Smooth muscle cell of the brain vasculature (primary cell): ENCODE results near the gene IL10RA.

Experiments used
- DNase-seq: peaks from one replicate; pipeline ENCODE4 v3.0.0-alpha.2; 2012; ENCODE audit warnings: low read depth, low spot score

Gene IL10RA

DNA sequence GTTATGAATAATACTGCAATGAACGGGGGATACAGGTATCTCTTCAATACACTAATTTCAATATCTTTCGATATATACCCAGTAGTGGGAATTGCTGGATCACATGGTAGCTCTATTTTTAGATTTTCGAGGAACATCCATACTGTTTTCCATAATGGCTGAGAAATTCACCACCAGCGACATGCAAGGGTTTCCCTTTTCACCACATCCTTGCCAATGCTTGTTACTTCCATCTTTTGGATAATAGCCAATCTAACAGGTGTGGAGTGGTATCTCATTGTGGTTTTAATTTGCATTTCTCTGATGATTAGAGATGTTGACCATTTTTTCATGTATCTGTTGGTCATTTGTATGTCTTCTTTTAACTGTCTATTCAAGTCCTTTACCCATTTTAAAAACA lies 5.9 kb downstream of the IL10RA start:
- DNase-seq, result no peak

GRCh38 chr11:117992620-117993019 lies 6.4 kb downstream of the IL10RA start:
- no peak for DNase-seq

- DNase-seq, result no peak
These were observed 8.0 kb downstream of the IL10RA start for GRCh38 chr11:117993988-117994745.

DNA sequence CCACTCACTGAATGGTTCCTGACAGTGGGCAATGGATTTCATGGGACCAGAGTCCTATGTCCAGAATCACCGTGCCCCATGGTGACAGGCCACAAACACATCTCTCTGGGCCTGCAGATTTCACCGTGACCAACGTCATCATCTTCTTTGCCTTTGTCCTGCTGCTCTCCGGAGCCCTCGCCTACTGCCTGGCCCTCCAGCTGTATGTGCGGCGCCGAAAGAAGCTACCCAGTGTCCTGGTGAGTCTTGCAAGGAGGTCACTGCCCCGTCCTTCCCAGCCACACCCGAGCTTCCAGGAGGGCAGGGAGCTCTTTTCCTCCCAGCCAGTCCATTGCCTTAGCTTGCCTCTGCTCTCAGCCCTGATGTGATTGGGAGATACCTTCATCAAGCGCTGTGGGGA lies 9.3 kb downstream of the IL10RA start:
- DNase-seq, result no peak

GRCh38 chr11:117996058-117996457 lies 9.9 kb downstream of the IL10RA start:
- no peak for DNase-seq

GRCh38 chr11:117997406-117997805 lies 11.2 kb downstream of the IL10RA start:
- no peak for DNase-seq

DNA sequence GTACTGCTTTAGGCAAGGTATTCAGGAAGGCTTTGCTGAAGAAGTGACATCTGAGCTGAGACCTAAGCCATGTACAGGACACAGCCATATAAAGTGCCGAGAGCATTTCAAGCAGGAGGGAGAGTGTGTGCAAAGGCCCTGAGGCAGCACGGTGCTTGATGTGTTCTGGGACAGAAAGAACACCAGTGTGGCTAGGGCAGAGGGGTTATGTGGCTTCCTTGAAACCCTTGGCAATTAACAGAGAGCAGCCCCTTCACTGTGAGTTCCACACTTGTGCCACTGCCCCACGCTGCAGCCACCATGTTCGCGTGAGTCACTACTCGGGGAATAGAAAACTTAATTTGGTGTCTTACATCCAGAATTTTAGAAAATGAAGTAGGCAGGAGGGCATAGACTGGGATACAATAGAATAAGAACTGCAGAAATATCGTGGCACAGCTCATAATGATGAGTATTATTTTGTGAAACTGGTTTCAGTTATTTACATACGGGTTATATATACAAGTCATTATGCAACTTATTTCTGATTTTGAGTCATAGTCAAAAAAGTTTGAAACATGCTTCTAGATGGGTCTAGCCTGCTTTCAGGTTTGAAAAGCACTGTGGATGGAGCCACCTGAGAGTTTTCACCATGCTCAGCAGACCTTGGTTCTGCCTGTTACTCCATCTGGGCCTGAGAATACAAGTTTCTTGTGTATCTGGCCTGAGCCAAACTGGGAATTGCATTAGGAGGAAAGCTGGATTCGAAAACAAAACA lies 11.8 kb downstream of the IL10RA start:
- DNase-seq, result no peak

- no peak for DNase-seq
These were observed 12.6 kb downstream of the IL10RA start for GRCh38 chr11:117998664-117999353.

DNA sequence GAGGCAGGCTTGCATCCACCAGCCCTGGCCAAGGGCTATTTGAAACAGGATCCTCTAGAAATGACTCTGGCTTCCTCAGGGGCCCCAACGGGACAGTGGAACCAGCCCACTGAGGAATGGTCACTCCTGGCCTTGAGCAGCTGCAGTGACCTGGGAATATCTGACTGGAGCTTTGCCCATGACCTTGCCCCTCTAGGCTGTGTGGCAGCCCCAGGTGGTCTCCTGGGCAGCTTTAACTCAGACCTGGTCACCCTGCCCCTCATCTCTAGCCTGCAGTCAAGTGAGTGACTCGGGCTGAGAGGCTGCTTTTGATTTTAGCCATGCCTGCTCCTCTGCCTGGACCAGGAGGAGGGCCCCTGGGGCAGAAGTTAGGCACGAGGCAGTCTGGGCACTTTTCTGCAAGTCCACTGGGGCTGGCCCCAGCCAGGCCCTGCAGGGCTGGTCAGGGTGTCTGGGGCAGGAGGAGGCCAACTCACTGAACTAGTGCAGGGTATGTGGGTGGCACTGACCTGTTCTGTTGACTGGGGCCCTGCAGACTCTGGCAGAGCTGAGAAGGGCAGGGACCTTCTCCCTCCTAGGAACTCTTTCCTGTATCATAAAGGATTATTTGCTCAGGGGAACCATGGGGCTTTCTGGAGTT lies 13.3 kb downstream of the IL10RA start:
- no peak for DNase-seq

GRCh38 chr11:118000067-118000849 lies 14.1 kb downstream of the IL10RA start:
- DNase-seq, result no peak

DNA sequence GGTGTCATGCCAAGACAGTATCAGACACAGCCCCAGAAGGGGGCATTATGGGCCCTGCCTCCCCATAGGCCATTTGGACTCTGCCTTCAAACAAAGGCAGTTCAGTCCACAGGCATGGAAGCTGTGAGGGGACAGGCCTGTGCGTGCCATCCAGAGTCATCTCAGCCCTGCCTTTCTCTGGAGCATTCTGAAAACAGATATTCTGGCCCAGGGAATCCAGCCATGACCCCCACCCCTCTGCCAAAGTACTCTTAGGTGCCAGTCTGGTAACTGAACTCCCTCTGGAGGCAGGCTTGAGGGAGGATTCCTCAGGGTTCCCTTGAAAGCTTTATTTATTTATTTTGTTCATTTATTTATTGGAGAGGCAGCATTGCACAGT lies 14.6 kb downstream of the IL10RA start:
- no peak for DNase-seq

GRCh38 chr11:118001494-118001971 lies 15.3 kb downstream of the IL10RA start:
- DNase-seq, result no peak

DNA sequence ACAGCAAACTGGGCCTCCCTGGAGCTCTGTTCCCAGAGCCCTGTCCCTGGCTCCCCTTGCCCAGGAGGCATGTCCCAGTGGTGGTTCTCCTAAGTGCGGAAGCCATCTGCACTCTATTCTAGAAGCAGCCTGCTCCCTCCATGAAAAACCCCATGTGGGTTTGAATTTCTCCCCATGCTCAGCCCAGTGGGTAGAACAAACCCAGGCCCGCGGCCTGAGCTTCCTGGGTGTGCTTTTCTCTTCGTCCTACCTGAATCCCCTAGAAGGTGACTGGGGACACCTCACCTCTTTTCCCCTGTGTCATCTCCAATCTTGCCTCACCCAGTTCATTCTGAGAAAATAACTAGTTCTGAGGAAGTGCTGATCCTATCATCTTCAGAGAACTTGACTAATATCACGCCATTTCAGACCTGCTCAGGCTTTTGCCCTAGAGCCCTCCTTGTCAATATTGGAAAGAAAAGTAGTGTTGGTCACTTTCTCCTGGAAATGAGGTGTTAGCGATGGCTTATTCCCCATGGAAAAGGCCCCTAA lies 15.9 kb downstream of the IL10RA start:
- no peak for DNase-seq

- no peak for DNase-seq
These were observed 16.6 kb downstream of the IL10RA start for GRCh38 chr11:118002541-118003423.

DNA sequence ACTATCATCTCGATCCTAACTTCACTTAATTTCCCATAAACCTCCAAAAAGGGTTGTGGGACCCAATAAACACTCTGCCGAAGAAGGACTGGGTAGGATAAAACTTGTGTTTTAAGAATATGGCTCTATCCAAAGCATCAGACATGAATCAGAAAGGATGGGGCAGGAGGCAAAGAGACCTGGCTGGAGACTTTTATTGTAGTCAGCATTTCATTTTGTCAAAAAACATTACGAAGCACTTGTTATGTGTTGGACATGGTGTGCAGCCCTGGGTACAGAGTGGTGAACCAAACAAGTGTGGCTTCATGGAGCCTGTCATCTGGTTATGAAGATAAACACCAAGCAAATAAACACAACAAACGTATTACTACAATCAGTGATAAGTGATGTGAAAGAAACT lies 17.3 kb downstream of the IL10RA start:
- no peak for DNase-seq

DNA sequence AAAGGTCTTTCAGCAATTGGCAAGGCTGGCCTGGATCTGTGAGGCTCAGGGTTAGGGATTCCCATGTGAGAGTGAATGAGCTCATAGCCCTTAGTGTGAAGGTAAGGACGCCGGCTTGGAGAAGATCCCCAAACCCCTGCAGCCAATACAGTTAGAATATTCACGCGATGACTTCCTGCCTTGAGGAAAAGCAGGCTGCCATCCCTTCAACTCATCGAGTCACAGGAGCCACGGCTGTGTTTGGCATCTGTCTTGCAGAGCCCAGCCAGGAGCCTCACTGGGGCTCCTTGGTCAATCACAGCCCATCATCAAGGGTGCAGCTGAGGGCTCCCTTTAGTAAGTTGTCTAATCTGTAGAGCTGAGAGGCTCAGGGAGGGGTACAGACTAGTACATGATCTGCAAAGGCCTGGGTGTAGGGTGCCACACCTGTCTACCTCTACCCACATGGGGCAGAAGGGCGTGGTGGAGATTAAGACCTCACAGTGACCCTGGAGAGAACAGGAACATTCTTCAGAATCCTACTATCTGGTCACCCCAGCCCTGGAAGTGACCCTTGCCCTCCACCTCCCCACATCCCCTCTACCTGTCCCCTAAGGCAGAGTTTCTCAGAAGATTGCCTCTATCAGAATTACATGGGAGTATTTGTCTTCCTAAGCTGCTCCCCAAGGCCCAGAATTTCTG lies 18.5 kb downstream of the IL10RA start:
- DNase-seq, result no peak

DNA sequence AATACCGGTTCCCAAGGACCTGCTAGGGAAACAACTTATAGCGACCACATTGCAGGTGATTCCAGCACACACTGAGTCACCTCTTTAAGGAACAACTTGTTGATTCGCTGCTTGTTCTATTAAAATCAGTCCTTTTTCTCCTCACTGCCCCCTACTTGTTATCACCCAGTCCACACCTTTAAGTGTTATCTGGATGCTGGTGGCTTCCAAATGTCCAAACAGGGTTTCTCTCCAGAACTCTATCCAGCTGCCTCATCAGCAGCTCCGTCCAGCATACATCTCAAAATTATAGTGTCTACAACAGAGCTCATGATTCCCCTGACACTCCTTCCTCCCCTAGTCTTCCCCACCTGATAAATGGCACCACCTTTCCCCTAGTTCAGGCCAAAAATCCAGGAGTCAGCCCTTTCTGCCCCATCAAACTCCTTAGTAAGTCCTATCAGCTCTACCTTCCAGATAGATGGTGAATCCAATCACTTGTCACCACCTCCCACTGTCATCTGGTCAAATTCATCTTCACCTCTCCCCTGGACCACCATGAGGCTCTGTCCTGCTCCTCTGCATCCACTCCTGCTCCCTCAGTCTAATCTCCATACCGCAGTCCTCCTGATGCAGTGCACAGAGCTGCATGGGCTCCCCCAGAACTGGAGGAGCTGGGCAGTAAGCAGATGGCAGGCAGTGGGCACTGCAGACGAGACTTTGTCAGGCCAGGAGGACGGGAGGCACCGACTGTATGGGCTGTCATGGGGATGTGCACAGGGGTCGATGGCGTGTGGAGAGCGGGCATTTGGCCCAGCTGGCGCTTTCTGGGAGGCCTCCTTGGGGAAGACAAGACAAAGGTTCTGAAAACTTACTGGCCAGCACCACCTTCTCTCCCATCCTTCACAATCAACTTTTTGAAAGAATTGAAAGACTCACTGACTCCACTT lies 19.3 kb downstream of the IL10RA start:
- DNase-seq, result no peak

GRCh38 chr11:118006153-118006534 lies 19.9 kb downstream of the IL10RA start:
- DNase-seq, result no peak
